IMR-90 (cell line): ENCODE data around the gene GBP7.

Experiments used
- POLR2A ChIP-seq: IDR thresholded peaks from 2 replicates; pipeline ENCODE4 v1.6.1; 2012; ENCODE audit warnings: mild to moderate bottlenecking, low read depth, low read length
- RAD21 ChIP-seq: IDR thresholded peaks from 2 replicates; pipeline ENCODE4 v1.6.1; 2012; ENCODE audit warnings: low read length, improper control_type of control experiment
- TF ChIP-seq, protein P1 (sequence below): conservative IDR thresholded peaks from 2 replicates; pipeline ENCODE4 v1.5.1; 2012; ENCODE audit warnings: mild to moderate bottlenecking, low read depth, low read length, improper control_type of control experiment

DNA sequence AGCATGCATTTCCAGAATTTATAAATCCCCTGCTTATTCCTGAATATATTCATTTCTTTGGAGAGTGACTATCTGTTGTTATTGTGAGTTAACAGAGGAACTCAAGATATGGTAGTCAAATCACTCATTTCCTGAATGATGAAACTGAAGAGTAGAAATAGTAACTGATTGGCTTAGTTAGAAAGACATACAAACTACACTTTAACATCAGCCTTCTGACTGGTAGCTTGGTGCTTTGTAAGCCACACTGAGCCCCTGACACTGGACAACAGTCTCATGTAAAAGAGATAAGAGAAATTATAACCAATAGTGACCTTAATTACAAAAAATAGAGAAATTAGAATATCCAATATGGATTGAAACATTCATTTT lies 4.8 kb downstream of the GBP7 start:
- TF ChIP-seq, protein P1, sequence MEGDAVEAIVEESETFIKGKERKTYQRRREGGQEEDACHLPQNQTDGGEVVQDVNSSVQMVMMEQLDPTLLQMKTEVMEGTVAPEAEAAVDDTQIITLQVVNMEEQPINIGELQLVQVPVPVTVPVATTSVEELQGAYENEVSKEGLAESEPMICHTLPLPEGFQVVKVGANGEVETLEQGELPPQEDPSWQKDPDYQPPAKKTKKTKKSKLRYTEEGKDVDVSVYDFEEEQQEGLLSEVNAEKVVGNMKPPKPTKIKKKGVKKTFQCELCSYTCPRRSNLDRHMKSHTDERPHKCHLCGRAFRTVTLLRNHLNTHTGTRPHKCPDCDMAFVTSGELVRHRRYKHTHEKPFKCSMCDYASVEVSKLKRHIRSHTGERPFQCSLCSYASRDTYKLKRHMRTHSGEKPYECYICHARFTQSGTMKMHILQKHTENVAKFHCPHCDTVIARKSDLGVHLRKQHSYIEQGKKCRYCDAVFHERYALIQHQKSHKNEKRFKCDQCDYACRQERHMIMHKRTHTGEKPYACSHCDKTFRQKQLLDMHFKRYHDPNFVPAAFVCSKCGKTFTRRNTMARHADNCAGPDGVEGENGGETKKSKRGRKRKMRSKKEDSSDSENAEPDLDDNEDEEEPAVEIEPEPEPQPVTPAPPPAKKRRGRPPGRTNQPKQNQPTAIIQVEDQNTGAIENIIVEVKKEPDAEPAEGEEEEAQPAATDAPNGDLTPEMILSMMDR, result no peak
- no peak for TF ChIP-seq POLR2A
- TF ChIP-seq RAD21, result no peak
